Fibroblast of lung (primary cell): ENCODE measurements around the gene ERMP1. TPM values are rescaled to one million over a fixed set of nuclear protein-coding genes. Genes with fewer than 3 reads are reported as not detected.
A peak's percentile ranks its signal among the peaks of the same experiment; 100 is the strongest.
"Not testable (repeated sequence)": the region's sequence is repeated elsewhere in the genome, so short reads cannot be mapped to it uniquely, and the experiment has no call there.

Source experiments
- DNase-seq, 2 donors: peaks; one replicate each; pipeline versions ENCODE4 v3.0.0 to v3.0.0-alpha.2; 2010; ENCODE audit warnings: low read depth in 2 of 2
- H2AFZ ChIP-seq: 2 replicates; pipeline ENCODE4 v1.5.1; 2012; ENCODE audit warnings: low read length, control low read depth, inconsistent platforms
- H3K27ac ChIP-seq: 2 replicates; pipeline ENCODE4 v1.5.1; 2011; ENCODE audit warnings: low read length, control low read depth; ENCODE audit not compliant: insufficient read depth
- H3K27me3 ChIP-seq: 2 replicates; pipeline ENCODE4 v1.5.1; 2011; ENCODE audit warnings: mild to moderate bottlenecking, low read length; ENCODE audit not compliant: control insufficient read depth, insufficient read depth
- H3K36me3 ChIP-seq: 2 replicates; pipeline ENCODE4 v1.5.1; 2011; ENCODE audit warnings: low read length; ENCODE audit not compliant: control insufficient read depth, insufficient read depth
- H3K4me1 ChIP-seq: 2 replicates; pipeline ENCODE4 v1.5.1; 2011; ENCODE audit warnings: low read length; ENCODE audit not compliant: control insufficient read depth, insufficient read depth; ENCODE audit errors: extremely low read depth
- H3K4me2 ChIP-seq: 2 replicates; pipeline ENCODE4 v1.5.1; 2011; ENCODE audit warnings: low read length, control low read depth; ENCODE audit not compliant: insufficient read depth; ENCODE audit errors: extremely low read depth
- H3K4me3 ChIP-seq, 4 experiments: fragments of 200-600 bp in 1 of 4; sonication (generic) in 1 of 4; replicated peaks in 1 of 4; 2 replicates each; pipeline ENCODE4 v1.5.1; 2011 to 2016; ENCODE audit warnings: low read length in 4 of 4, low read depth in 3 of 4, mild to moderate bottlenecking in 3 of 4, control low read depth in 2 of 4, inconsistent platforms in 1 of 4, mixed read lengths in 1 of 4; ENCODE audit not compliant: insufficient read depth in 1 of 4; ENCODE audit errors: control extremely low read depth in 1 of 4
- H3K79me2 ChIP-seq: 2 replicates; pipeline ENCODE4 v1.5.1; 2012; ENCODE audit warnings: mild to moderate bottlenecking, low read length, inconsistent platforms; ENCODE audit not compliant: control insufficient read depth, insufficient read depth
- H3K9ac ChIP-seq: 2 replicates; pipeline ENCODE4 v1.5.1; 2011; ENCODE audit warnings: mild to moderate bottlenecking, low read length, control low read depth; ENCODE audit not compliant: insufficient read depth
- H3K9me3 ChIP-seq: 2 replicates; pipeline ENCODE4 v1.5.1; 2012; ENCODE audit warnings: low read depth, low read length; ENCODE audit not compliant: control insufficient read depth, insufficient read depth
- H4K20me1 ChIP-seq: 2 replicates; pipeline ENCODE4 v1.5.1; 2011; ENCODE audit warnings: low read length; ENCODE audit not compliant: control insufficient read depth, insufficient read depth; ENCODE audit errors: extremely low read depth
- EZH2 ChIP-seq: IDR thresholded peaks from 2 replicates; pipeline ENCODE4 v1.5.1; 2012; ENCODE audit warnings: low read length, control low read depth, mild to moderate bottlenecking; ENCODE audit errors: missing control alignments
- polyA plus RNA-seq, 2 donors: library from polyadenylated mRNA; depleted of rRNA in 1 of 2; stranded (reverse) in 1 of 2; unstranded in 1 of 2; fragments of >200 nt; gene quantifications; 2 replicates each; pipeline ENCODE4 v1.2.1, GENCODE V29; 2011 to 2012; ENCODE audit warnings: missing spikeins in 1 of 2
- total RNA-seq: library from RNA; depleted of rRNA; stranded (reverse); fragments of >200 nt; gene quantifications from 2 replicates; pipeline ENCODE4 v1.2.1, GENCODE V29; 2014
- TF ChIP-seq, protein P1 (sequence below), 2 donors: IDR thresholded peaks in 1 of 2; conservative IDR thresholded peaks in 1 of 2; 1 replicate in 1 of 2; 2 replicates in 1 of 2; pipeline ENCODE4 v1.5.1; 2011 to 2012; ENCODE audit warnings: low read length in 2 of 2, control low read depth in 1 of 2, inconsistent platforms in 1 of 2, low read depth in 1 of 2, mild to moderate bottlenecking in 1 of 2

Gene ERMP1
- total and polyA plus RNA-seq, 2 donors (not counting 1 experiment from before 2014, with no cell fraction given), result 9.4 to 25.4 TPM

- peaks cover 7% of the 10 kb centered on the region for H3K4me1 ChIP-seq
- no peak overlapping the region for H2AFZ ChIP-seq
- no peak overlapping the region for H3K9ac ChIP-seq
- no peaks in the 10 kb centered on the region for H4K20me1 ChIP-seq
- no peaks in the 10 kb centered on the region for H3K36me3 ChIP-seq
- no peak overlapping the region for H3K4me3 ChIP-seq
- DNase-seq, result peak in 1 of 2 donors; percentile 41
- H3K4me2 ChIP-seq, result no peak overlapping the region
- H3K27me3 ChIP-seq, result no peaks in the 10 kb centered on the region
- H3K79me2 ChIP-seq, result no peaks in the 10 kb centered on the region
- TF ChIP-seq, protein P1, sequence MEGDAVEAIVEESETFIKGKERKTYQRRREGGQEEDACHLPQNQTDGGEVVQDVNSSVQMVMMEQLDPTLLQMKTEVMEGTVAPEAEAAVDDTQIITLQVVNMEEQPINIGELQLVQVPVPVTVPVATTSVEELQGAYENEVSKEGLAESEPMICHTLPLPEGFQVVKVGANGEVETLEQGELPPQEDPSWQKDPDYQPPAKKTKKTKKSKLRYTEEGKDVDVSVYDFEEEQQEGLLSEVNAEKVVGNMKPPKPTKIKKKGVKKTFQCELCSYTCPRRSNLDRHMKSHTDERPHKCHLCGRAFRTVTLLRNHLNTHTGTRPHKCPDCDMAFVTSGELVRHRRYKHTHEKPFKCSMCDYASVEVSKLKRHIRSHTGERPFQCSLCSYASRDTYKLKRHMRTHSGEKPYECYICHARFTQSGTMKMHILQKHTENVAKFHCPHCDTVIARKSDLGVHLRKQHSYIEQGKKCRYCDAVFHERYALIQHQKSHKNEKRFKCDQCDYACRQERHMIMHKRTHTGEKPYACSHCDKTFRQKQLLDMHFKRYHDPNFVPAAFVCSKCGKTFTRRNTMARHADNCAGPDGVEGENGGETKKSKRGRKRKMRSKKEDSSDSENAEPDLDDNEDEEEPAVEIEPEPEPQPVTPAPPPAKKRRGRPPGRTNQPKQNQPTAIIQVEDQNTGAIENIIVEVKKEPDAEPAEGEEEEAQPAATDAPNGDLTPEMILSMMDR (conservative IDR thresholded peaks at IDR 0.05 in 1 of 2, IDR thresholded peaks at IDR 0.05 in 1 of 2; ENCODE audit: low read depth in 1 of 2, low read length in 2 of 2), result no peak
- TF ChIP-seq EZH2, result no peak
- H3K9me3 ChIP-seq, result no peaks in the 10 kb centered on the region
- no peak overlapping the region for H3K27ac ChIP-seq
Observed at GRCh38 chr9:5784526-5785315, 48.2 kb downstream of the ERMP1 start.

GRCh38 chr9:5783982-5784381 is 48.9 kb downstream of the ERMP1 start:
- Histone ChIP-seq H2AFZ (no peak overlapping the region), H3K79me2 (no peaks in the 10 kb centered on the region), H4K20me1 (no peaks in the 10 kb centered on the region), H3K9me3 (no peaks in the 10 kb centered on the region), H3K4me1 (peaks cover 7% of the 10 kb centered on the region), H3K27me3 (no peaks in the 10 kb centered on the region), H3K9ac (no peak overlapping the region), H3K4me3 (no peak overlapping the region), H3K4me2 (no peak overlapping the region), H3K27ac (no peak overlapping the region), H3K36me3 (no peaks in the 10 kb centered on the region)
- peak in 1 of 2 donors; percentile 59 for DNase-seq
- TF ChIP-seq, protein P1 (conservative IDR thresholded peaks at IDR 0.05 in 1 of 2, IDR thresholded peaks at IDR 0.05 in 1 of 2; ENCODE audit: low read depth in 1 of 2, low read length in 2 of 2), result no peak
- no peak for TF ChIP-seq EZH2

GRCh38 chr9:5783420-5783819 is 49.5 kb downstream of the ERMP1 start:
- not testable (repeated sequence) for H3K9ac ChIP-seq, H3K4me1 ChIP-seq, H3K36me3 ChIP-seq, H3K79me2 ChIP-seq, DNase-seq, H4K20me1 ChIP-seq, H3K4me3 ChIP-seq, H3K4me2 ChIP-seq, H3K27me3 ChIP-seq, H3K27ac ChIP-seq, H2AFZ ChIP-seq, H3K9me3 ChIP-seq

DNA sequence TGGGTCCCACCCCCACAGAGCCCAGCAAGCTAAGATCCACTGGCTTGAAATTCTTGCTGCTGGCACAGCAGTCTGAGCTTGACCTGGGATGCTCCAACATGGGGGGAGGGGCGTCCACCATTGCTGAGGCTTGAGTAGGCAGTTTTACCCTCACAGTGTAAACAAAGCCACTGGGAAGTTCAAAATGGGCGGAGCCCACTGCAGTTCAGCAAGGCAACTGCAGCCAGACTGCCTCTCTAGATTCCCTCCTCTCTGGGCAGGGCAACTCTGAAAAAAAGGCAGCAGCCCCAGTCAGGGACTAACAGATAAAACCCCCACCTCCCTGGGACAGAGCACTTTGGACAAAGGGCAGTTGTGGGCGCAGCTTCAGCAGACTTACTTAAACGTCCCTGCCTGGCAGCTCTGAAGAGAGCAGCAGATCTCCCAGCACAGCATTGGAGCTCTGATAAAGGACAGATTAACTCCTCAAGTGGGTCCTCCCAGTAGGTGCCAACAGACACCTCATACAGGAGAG is 53.2 kb downstream of the ERMP1 start:
- H4K20me1 ChIP-seq, result not testable (repeated sequence)

More for the DNA sequence above, 53.2 kb downstream of the ERMP1 start:
- DNase-seq, H2AFZ ChIP-seq, H3K4me1 ChIP-seq, H3K79me2 ChIP-seq, H3K4me3 ChIP-seq, H3K27me3 ChIP-seq, H3K27ac ChIP-seq, H3K9ac ChIP-seq, H3K4me2 ChIP-seq, H3K9me3 ChIP-seq, H3K36me3 ChIP-seq: not testable (repeated sequence)
